NCI-H2029 (cell line): ENCODE results near the gene FERMT3.
"Not testable (repeated sequence)": the region's sequence is repeated elsewhere in the genome, so short reads cannot be mapped to it uniquely, and the experiment has no call there.

Source experiments
- DNase-seq: peaks from one replicate; lab custom pipeline; 2025; lab: John Stamatoyannopoulos, UW

FERMT3 gene

GRCh38 chr11:64206457-64207255 is at the start of gene FERMT3:
Gene FERMT3 (plus strand): TSS chr11:64206721. CDS start chr11:64207365, 644 bp downstream.
- DNase-seq = no peak

GRCh38 chr11:64157631-64158394 is 48.7 kb upstream of the FERMT3 start:
- DNase-seq = no peak

- no peak for DNase-seq
Observed at GRCh38 chr11:64161037-64161436, 45.5 kb upstream of the FERMT3 start.

- DNase-seq = not testable (repeated sequence)
Observed at GRCh38 chr11:64162769-64163168, 43.8 kb upstream of the FERMT3 start.

- DNase-seq = no peak
Observed at GRCh38 chr11:64163951-64164350, 42.6 kb upstream of the FERMT3 start.

GRCh38 chr11:64164392-64165312 is 41.9 kb upstream of the FERMT3 start:
- no peak for DNase-seq

GRCh38 chr11:64165481-64165841 is 41.1 kb upstream of the FERMT3 start:
- DNase-seq = no peak

- peak; percentile 85 for DNase-seq
Observed at GRCh38 chr11:64165842-64166635, 40.5 kb upstream of the FERMT3 start, which contains the start of gene MACROD1. Gene MACROD1 (minus strand): TSS chr11:64166113. CDS start chr11:64165994, 119 bp downstream.

- DNase-seq = no peak
Observed at GRCh38 chr11:64170419-64170818, 36.1 kb upstream of the FERMT3 start.

- no peak for DNase-seq
Observed at GRCh38 chr11:64173616-64174355, 32.7 kb upstream of the FERMT3 start.

GRCh38 chr11:64176751-64177150 is 29.8 kb upstream of the FERMT3 start:
- no peak for DNase-seq

GRCh38 chr11:64178203-64178602 is 28.3 kb upstream of the FERMT3 start:
- DNase-seq = no peak

GRCh38 chr11:64178951-64179639 is 27.4 kb upstream of the FERMT3 start:
- DNase-seq = no peak

- DNase-seq = no peak
Observed at GRCh38 chr11:64180891-64181290, 25.6 kb upstream of the FERMT3 start.

GRCh38 chr11:64181506-64182411 is 24.8 kb upstream of the FERMT3 start:
- DNase-seq = peak; percentile 65

GRCh38 chr11:64183890-64184289 is 22.6 kb upstream of the FERMT3 start:
- DNase-seq = no peak

GRCh38 chr11:64185175-64185692 is 21.3 kb upstream of the FERMT3 start:
- DNase-seq = peak; percentile 67

- peak; percentile 99 for DNase-seq
Observed at GRCh38 chr11:64185693-64186491, 20.6 kb upstream of the FERMT3 start, which contains the start of gene STIP1. Gene STIP1 (plus strand): TSS chr11:64186171. CDS start chr11:64186262, 91 bp downstream.
